GM18505 (cell line): Measurements from ENCODE around the gene HOXC11.

Source experiments
- ATAC-seq: cut with Tn5 transposase; IDR thresholded peaks from one replicate; pipeline ENCODE4 v1.9.1; 2021; ENCODE audit not compliant: unreplicated experiment
- POLR2A ChIP-seq: IDR thresholded peaks from 4 replicates; pipeline ENCODE4 v1.6.1; 2011; ENCODE audit warnings: borderline replicate concordance; ENCODE audit not compliant: insufficient read depth, insufficient read length; ENCODE audit errors: extremely low read depth

The HOXC11 gene

GRCh38 chr12:53955776-53956250, 17.1 kb upstream of the HOXC11 start:
- no peak for ATAC-seq
- no peak for TF ChIP-seq POLR2A

GRCh38 chr12:53956251-53956887, 16.6 kb upstream of the HOXC11 start:
- no peak for ATAC-seq
- no peak for TF ChIP-seq POLR2A

GRCh38 chr12:53956914-53957536, 15.9 kb upstream of the HOXC11 start:
- TF ChIP-seq POLR2A = no peak
- ATAC-seq = no peak

GRCh38 chr12:53958128-53958527, 14.8 kb upstream of the HOXC11 start:
- no peak for ATAC-seq
- TF ChIP-seq POLR2A = no peak

- TF ChIP-seq POLR2A = no peak
- no peak for ATAC-seq
Measured at GRCh38 chr12:53959314-53959713, 13.6 kb upstream of the HOXC11 start.

- no peak for TF ChIP-seq POLR2A
- no peak for ATAC-seq
Measured at GRCh38 chr12:53960187-53961024, 12.5 kb upstream of the HOXC11 start.

GRCh38 chr12:53961025-53961761, 11.7 kb upstream of the HOXC11 start:
- TF ChIP-seq POLR2A = no peak
- ATAC-seq = no peak

GRCh38 chr12:53963005-53963404, 9.9 kb upstream of the HOXC11 start:
- TF ChIP-seq POLR2A = no peak
- ATAC-seq = no peak

- no peak for ATAC-seq
- TF ChIP-seq POLR2A = no peak
Measured at GRCh38 chr12:53963434-53964314, 9.3 kb upstream of the HOXC11 start.

- no peak for ATAC-seq
- no peak for TF ChIP-seq POLR2A
Measured at GRCh38 chr12:53964315-53964713, 8.6 kb upstream of the HOXC11 start.

- no peak for ATAC-seq
- no peak for TF ChIP-seq POLR2A
Measured at GRCh38 chr12:53965281-53966084, 7.4 kb upstream of the HOXC11 start.

- no peak for ATAC-seq
- no peak for TF ChIP-seq POLR2A
Measured at GRCh38 chr12:53966085-53966384, 6.9 kb upstream of the HOXC11 start.
